ENCODE data around the gene OPCML.
A peak's percentile ranks its signal among the peaks of the same experiment; 100 is the strongest.

The OPCML gene

DNA sequence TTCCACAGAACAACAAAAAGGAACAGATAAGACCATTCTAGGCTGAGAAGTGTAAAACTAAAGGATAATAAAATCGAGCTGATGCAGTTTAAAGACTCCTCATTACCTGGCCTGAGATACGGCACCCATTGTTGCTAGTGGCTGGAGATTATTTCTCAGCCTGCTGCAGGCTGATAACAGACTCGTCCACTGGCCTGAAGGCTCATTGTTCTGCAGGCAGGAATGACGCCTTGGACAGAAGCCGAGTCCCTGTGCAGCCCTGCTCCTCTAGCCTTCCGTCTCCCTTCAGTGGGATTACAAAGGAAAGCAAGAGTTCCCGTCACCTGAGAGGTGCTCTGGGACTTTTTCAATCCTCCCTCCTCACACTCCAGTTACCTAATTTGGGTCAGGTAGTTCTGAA is 1065.3 kb downstream of the OPCML start:
- H3K4me3 ChIP-seq (ENCODE audit: control insufficient read depth, low read depth, low read length): no peak overlapping the region
- TF ChIP-seq, protein P1, sequence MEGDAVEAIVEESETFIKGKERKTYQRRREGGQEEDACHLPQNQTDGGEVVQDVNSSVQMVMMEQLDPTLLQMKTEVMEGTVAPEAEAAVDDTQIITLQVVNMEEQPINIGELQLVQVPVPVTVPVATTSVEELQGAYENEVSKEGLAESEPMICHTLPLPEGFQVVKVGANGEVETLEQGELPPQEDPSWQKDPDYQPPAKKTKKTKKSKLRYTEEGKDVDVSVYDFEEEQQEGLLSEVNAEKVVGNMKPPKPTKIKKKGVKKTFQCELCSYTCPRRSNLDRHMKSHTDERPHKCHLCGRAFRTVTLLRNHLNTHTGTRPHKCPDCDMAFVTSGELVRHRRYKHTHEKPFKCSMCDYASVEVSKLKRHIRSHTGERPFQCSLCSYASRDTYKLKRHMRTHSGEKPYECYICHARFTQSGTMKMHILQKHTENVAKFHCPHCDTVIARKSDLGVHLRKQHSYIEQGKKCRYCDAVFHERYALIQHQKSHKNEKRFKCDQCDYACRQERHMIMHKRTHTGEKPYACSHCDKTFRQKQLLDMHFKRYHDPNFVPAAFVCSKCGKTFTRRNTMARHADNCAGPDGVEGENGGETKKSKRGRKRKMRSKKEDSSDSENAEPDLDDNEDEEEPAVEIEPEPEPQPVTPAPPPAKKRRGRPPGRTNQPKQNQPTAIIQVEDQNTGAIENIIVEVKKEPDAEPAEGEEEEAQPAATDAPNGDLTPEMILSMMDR (IDR thresholded peaks at IDR 0.05; ENCODE audit: control insufficient read depth, insufficient read depth, low read depth, low read length, missing control alignments): no peak
- DNase-seq (ENCODE audit: low read depth): no peak

DNA sequence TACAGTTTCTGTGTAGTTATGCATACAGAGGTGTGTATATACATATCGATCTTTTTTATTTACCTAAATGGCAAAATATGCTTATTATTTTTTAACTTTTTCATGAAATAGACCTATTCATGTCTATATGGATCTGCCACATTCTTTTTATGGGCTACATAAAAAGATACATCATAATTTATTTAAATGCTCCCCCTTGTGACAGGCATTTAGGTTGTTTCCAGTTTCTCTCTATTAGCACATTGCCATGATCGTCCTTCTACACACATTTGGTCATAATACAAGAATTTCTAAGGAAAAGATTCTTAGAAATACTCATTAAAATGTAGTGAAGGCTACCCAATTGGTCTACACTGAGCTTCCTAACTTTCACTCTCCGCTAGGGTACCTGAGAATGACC is 1067.4 kb downstream of the OPCML start:
- TF ChIP-seq, protein P1 (IDR thresholded peaks at IDR 0.05; ENCODE audit: control insufficient read depth, insufficient read depth, low read depth, low read length, missing control alignments): peak; percentile 4
- DNase-seq (ENCODE audit: low read depth): no peak
- H3K4me3 ChIP-seq (ENCODE audit: control insufficient read depth, low read depth, low read length): no peak overlapping the region

DNA sequence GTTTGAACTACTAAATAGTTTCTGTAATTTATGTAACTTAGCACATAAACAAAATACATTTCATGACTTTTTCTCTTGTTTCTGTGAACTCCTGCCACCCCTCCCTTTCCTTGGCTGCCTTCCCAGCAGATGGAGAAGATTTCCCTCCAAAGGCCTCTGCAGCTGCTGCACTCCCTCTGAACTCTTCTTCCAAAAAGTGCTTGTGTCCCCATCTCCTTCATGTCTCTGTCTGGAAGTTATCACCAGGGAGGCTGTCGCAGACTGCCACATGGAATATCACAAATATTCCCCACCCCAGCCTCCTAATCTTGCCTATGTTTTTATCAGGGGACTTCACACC is 1068.3 kb downstream of the OPCML start:
- TF ChIP-seq, protein P1 (IDR thresholded peaks at IDR 0.05; ENCODE audit: control insufficient read depth, insufficient read depth, low read depth, low read length, missing control alignments): no peak
- H3K4me3 ChIP-seq (ENCODE audit: control insufficient read depth, low read depth, low read length): no peak overlapping the region
- DNase-seq (ENCODE audit: low read depth): no peak

DNA sequence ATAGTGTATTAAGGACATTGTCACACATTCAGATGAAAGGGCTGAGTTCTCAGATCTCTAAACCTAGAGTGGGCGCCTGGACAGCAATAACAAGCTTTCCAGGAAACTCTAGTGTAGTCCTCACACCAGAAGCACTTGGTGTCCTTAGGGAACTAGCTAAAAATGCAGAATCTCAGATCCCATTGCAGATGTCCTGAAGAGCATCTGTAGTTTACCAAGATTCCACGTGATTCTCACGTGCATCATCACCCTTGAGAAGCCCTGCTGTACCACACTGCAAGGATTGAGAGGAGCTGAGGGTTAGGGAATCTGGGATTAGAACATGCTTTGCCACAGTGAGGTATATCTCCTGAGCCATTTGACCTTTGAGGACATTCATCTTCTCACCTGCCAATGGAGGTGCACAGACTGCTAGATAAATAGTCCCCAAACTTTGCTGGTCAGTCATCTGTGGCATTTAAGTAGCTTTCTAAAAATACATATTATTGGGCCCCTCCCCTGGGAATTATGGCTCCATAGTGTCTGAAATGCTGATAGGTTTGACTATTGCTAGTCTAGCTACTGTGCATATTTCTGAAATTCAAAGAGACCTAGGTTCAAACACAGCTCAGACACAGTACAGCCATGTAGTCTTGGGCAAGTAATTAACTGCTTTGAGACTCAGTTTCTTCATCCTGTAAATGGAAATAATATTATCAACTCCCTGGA is 1068.9 kb downstream of the OPCML start:
- no peak overlapping the region for H3K4me3 ChIP-seq (ENCODE audit: control insufficient read depth, low read depth, low read length)
- TF ChIP-seq, protein P1 (IDR thresholded peaks at IDR 0.05; ENCODE audit: control insufficient read depth, insufficient read depth, low read depth, low read length, missing control alignments): no peak
- DNase-seq (ENCODE audit: low read depth): no peak

DNA sequence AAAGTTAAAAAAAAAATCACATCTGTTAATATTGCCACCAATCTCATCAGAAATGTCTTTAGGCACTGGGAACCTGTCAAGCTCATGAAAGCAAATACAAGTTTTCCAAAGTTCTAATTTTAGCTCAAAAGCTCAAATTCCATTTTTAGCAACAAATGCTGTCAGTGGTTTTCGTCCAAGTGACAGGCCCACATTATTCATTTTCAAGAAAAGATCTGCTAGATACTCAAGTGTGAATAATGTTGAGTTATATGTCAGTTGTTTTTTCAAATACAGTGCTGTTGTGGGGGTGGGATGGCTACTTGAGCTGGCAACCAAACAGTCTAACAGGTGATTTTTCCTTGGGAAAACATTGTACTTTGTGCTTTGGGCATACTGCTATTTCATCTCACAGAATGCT is 1072.6 kb downstream of the OPCML start:
- no peak for DNase-seq (ENCODE audit: low read depth)
- H3K4me3 ChIP-seq (ENCODE audit: control insufficient read depth, low read depth, low read length): no peak overlapping the region
- TF ChIP-seq, protein P1 (IDR thresholded peaks at IDR 0.05; ENCODE audit: control insufficient read depth, insufficient read depth, low read depth, low read length, missing control alignments): no peak

DNA sequence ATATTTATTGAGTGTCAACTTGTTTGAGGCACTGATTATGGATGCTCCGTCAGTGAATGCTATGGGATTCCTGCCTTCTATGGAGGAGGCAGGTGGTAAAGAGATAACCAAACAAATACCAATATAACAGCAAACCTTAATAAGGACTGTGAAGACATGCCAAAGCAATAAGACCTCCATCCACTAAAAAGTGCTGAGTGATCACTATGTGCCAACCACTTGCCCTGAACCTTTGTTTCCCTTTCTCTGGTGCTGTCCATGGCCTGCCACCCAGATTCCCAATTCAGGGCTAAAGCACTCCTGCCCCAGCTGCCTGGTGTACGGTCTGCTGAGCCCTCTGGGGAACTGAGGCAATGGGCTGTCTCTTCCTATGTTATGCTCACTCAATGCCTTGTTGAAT is 1074.9 kb downstream of the OPCML start:
- TF ChIP-seq, protein P1 (IDR thresholded peaks at IDR 0.05; ENCODE audit: control insufficient read depth, insufficient read depth, low read depth, low read length, missing control alignments): no peak
- no peak for DNase-seq (ENCODE audit: low read depth)

More for the DNA sequence above, 1074.9 kb downstream of the OPCML start:
- no peak overlapping the region for H3K4me3 ChIP-seq (ENCODE audit: control insufficient read depth, low read depth, low read length)

Data from AG09309 (cell line).